Measurements from ENCODE around the gene ATXN7L1.
"Not testable (repeated sequence)": the region's sequence is repeated elsewhere in the genome, so short reads cannot be mapped to it uniquely, and the experiment has no call there.

Gene ATXN7L1

DNA sequence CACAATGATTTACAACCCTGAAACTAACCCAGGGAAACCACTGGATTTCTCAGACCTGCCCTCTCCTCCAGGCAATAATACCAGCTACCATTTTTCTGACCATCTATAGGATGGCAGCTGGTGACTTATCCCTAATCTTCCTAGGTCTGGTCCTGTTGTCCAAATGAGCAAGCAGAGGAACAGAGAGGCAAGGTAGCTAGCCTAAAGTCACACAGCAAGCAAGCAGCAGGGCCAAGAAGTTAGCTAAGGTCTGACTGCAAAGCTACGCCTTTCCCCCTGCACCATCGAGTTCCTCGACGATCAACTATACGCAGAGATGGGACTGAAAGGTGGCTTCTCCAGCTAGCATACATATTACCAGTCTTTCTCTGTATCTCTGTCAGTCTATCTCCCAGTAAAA, 25.3 kb downstream of the ATXN7L1 start:
- TF ChIP-seq, protein P1, sequence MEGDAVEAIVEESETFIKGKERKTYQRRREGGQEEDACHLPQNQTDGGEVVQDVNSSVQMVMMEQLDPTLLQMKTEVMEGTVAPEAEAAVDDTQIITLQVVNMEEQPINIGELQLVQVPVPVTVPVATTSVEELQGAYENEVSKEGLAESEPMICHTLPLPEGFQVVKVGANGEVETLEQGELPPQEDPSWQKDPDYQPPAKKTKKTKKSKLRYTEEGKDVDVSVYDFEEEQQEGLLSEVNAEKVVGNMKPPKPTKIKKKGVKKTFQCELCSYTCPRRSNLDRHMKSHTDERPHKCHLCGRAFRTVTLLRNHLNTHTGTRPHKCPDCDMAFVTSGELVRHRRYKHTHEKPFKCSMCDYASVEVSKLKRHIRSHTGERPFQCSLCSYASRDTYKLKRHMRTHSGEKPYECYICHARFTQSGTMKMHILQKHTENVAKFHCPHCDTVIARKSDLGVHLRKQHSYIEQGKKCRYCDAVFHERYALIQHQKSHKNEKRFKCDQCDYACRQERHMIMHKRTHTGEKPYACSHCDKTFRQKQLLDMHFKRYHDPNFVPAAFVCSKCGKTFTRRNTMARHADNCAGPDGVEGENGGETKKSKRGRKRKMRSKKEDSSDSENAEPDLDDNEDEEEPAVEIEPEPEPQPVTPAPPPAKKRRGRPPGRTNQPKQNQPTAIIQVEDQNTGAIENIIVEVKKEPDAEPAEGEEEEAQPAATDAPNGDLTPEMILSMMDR (IDR thresholded peaks at IDR 0.05; ENCODE audit: low read depth, low read length, missing control alignments) = no peak
- H3K4me3 ChIP-seq (replicated peaks; ENCODE audit: low read depth, low read length) = no peak overlapping the region
- DNase-seq (ENCODE audit: extremely low read depth, low read depth) = no peak

GRCh38 chr7:105849122-105849855, 27.1 kb downstream of the ATXN7L1 start:
- DNase-seq (ENCODE audit: extremely low read depth, low read depth) = no peak

GRCh38 chr7:105846404-105846803, 30.0 kb downstream of the ATXN7L1 start:
- DNase-seq (ENCODE audit: extremely low read depth, low read depth) = no peak
- H3K4me3 ChIP-seq (replicated peaks; ENCODE audit: low read depth, low read length) = no peak overlapping the region
- TF ChIP-seq, protein P1 (IDR thresholded peaks at IDR 0.05; ENCODE audit: low read depth, low read length, missing control alignments) = no peak

More at GRCh38 chr7:105849122-105849855, 27.1 kb downstream of the ATXN7L1 start:
- TF ChIP-seq, protein P1 (IDR thresholded peaks at IDR 0.05; ENCODE audit: low read depth, low read length, missing control alignments) = no peak
- no peak overlapping the region for H3K4me3 ChIP-seq (replicated peaks; ENCODE audit: low read depth, low read length)

DNA sequence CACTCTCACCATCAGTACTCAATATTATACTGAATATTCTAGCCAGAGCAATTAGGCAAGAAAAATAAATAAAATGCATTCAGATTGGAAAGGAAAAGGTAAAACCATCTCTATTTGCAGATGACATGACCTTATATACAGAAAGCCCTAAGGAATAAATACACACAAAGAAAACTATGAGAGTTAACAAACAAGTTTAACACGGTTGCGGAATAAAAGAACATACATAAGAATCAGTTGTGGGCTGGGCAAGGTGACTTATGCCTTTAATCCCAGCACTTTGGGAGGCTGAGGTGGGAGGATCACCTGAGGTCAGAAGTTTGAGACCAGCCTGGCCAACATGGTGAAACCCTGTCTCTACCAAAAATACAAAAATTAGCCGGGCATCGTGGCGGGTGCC, 31.7 kb downstream of the ATXN7L1 start:
- DNase-seq (ENCODE audit: extremely low read depth, low read depth); H3K4me3 ChIP-seq (replicated peaks; ENCODE audit: low read depth, low read length): not testable (repeated sequence)

DNA sequence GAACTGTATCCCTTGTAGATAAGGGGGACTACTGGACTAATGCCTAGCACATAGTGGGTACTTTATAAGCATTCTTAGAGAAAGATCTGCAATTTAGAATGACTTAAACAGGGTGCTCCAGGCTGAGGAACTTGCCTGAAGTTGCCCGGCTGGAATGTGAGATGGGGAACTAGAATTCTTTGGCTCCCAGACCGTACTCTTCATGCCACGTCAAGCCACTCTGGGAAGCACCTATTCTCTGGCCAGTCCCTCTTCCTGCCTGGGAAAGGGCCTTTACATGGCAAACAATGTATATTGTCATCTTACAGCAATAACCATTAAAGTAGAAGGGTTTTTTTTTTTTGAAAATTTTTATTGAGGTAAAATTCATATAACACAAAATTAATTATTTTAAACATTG, 34.5 kb downstream of the ATXN7L1 start:
- H3K4me3 ChIP-seq (replicated peaks; ENCODE audit: low read depth, low read length) = no peak overlapping the region
- TF ChIP-seq, protein P1 (IDR thresholded peaks at IDR 0.05; ENCODE audit: low read depth, low read length, missing control alignments) = no peak
- DNase-seq (ENCODE audit: extremely low read depth, low read depth) = no peak

GRCh38 chr7:105840981-105841749, 35.2 kb downstream of the ATXN7L1 start:
- DNase-seq (ENCODE audit: extremely low read depth, low read depth) = no peak
- H3K4me3 ChIP-seq (replicated peaks; ENCODE audit: low read depth, low read length) = no peak overlapping the region
- TF ChIP-seq, protein P1 (IDR thresholded peaks at IDR 0.05; ENCODE audit: low read depth, low read length, missing control alignments) = no peak

DNA sequence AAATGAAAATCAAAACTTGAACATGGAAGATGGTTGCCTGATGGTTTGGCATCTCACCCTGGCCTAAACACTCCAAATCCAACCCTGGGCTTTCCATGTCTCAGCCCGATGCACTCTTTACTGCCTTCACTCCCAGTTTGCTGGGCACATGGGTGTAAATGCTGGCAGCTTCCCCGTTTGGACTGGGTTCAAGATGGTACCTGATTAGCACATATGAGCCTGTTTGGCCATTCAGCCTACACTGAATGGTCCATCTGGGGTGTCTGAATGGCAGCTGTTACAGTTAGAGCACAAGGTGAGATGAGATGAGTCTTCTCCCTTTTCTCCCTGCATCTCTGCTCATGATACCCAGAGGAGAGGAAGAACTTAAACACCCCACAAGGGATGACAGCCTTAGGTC, 37.1 kb downstream of the ATXN7L1 start:
- TF ChIP-seq, protein P1 (IDR thresholded peaks at IDR 0.05; ENCODE audit: low read depth, low read length, missing control alignments) = no peak
- no peak overlapping the region for H3K4me3 ChIP-seq (replicated peaks; ENCODE audit: low read depth, low read length)
- no peak for DNase-seq (ENCODE audit: extremely low read depth, low read depth)

All from HFF-Myc (cell line).